Inferior parietal cortex (tissue), 1 donor: ENCODE data around the gene RAB12.

Experiments used
- DNase-seq: peaks from one replicate; pipeline ENCODE4 v3.0.0-alpha.2; 2016; ENCODE audit errors: extremely low spot score

The RAB12 gene

GRCh38 chr18:8685141-8685913 lies 76.1 kb downstream of the RAB12 start:
- DNase-seq, result no peak

GRCh38 chr18:8685914-8686216 lies 76.6 kb downstream of the RAB12 start:
- no peak for DNase-seq

- DNase-seq, result no peak
Observed at GRCh38 chr18:8686611-8687010, 77.4 kb downstream of the RAB12 start.

- DNase-seq, result no peak
Observed at GRCh38 chr18:8688216-8688800, 79.1 kb downstream of the RAB12 start.

GRCh38 chr18:8688816-8689215 lies 79.6 kb downstream of the RAB12 start:
- DNase-seq, result no peak
